ENCODE results near the gene DDX49. TPM values are rescaled to one million over a fixed set of nuclear protein-coding genes. Genes with fewer than 3 reads are reported as not detected.
"Not testable (repeated sequence)": the region's sequence is repeated elsewhere in the genome, so short reads cannot be mapped to it uniquely, and the experiment has no call there.

The DDX49 gene
- total RNA-seq, 4 donors from 2014 or later: 36.1 to 61.0 (median 46.9) TPM

GRCh38 chr19:18915639-18916038 is 3.9 kb upstream of the DDX49 start:
- Histone ChIP-seq H3K27me3 (no peaks in the 10 kb centered on the region), H3K27ac (no peak overlapping the region), H3K9me3 (no peaks in the 10 kb centered on the region), H3K4me1 (peaks cover 0 to 45% (median 19%) of the 10 kb centered on the region in 3 donors), H3K36me3 (peaks cover 0 to 51% of the 10 kb centered on the region in 2 donors), H3K4me3 (no peak overlapping the region)
- no peak for TF ChIP-seq POLR2A (IDR thresholded peaks at IDR 0.05)
- peak in 1 of 4 experiments; percentile 11 for TF ChIP-seq CTCF (IDR thresholded peaks at IDR 0.05)
- 67% methylated on average over 1 of the region's 5 CpGs; no CpG with 5 or more reads in 1 of the 2 donors for WGBS, 2 donors (ENCODE audit: low coverage in 1 of 2)
- no peak for ATAC-seq

GRCh38 chr19:18917593-18917992 is 1.9 kb upstream of the DDX49 start:
- H3K27ac ChIP-seq, H3K9me3 ChIP-seq, H3K27me3 ChIP-seq, ATAC-seq: not testable (repeated sequence)
- Histone ChIP-seq H3K4me1 (peaks cover 0 to 59% (median 20%) of the 10 kb centered on the region in 3 donors), H3K4me3 (peak overlapping the region in 1 of 2 donors; percentile 94), H3K36me3 (peaks cover 0 to 48% of the 10 kb centered on the region in 2 donors)
- 40 to 71% methylated on average over 1 to 4 of the region's 9 CpGs for WGBS, 2 donors (ENCODE audit: low coverage in 1 of 2)

- peak overlapping the region; percentile 60 to 94 for H3K4me3 ChIP-seq
- no peaks in the 10 kb centered on the region for H3K9me3 ChIP-seq
- peaks cover 0 to 48% of the 10 kb centered on the region in 2 donors for H3K36me3 ChIP-seq
- H3K27me3 ChIP-seq: no peaks in the 10 kb centered on the region
- TF ChIP-seq CTCF (IDR thresholded peaks at IDR 0.05) (no peak), POLR2AphosphoS5 (IDR thresholded peaks at IDR 0.05) (no peak), POLR2A (IDR thresholded peaks at IDR 0.05) (no peak), EP300 (IDR thresholded peaks at IDR 0.05) (no peak)
- ATAC-seq: no peak
- WGBS, 2 donors (ENCODE audit: low coverage in 1 of 2): 0% methylated on average over 4 to 14 of the region's 15 CpGs
- peaks cover 0 to 58% (median 20%) of the 10 kb centered on the region in 3 donors for H3K4me1 ChIP-seq
- H3K27ac ChIP-seq: peak overlapping the region; percentile 24 to 93 (median 80)
Measured at GRCh38 chr19:18919900-18920214, 342 bp downstream of the DDX49 start.

GRCh38 chr19:18920400-18920799 is 885 bp downstream of the DDX49 start:
- peak overlapping the region in 1 of 4 donors; percentile 76 for H3K27ac ChIP-seq

GRCh38 chr19:18921593-18921992 is 2.1 kb downstream of the DDX49 start:
- H3K36me3 ChIP-seq: peaks cover 0 to 56% of the 10 kb centered on the region in 2 donors
- no peak overlapping the region for H3K4me3 ChIP-seq
- no peaks in the 10 kb centered on the region for H3K9me3 ChIP-seq
- H3K27ac ChIP-seq: no peak overlapping the region
- no peaks in the 10 kb centered on the region for H3K27me3 ChIP-seq
- no peak for ATAC-seq
- no CpG with 5 or more reads among the region's 17 CpGs for WGBS, 2 donors (ENCODE audit: low coverage in 1 of 2)
- TF ChIP-seq CTCF (IDR thresholded peaks at IDR 0.05) (no peak), EP300 (IDR thresholded peaks at IDR 0.05) (no peak), POLR2A (IDR thresholded peaks at IDR 0.05) (no peak), POLR2AphosphoS5 (IDR thresholded peaks at IDR 0.05) (no peak)
- H3K4me1 ChIP-seq: peaks cover 0 to 43% (median 20%) of the 10 kb centered on the region in 3 donors

More at GRCh38 chr19:18920400-18920799, 885 bp downstream of the DDX49 start:
- Histone ChIP-seq H3K4me1 (peaks cover 0 to 52% (median 20%) of the 10 kb centered on the region in 3 donors), H3K27me3 (no peaks in the 10 kb centered on the region), H3K36me3 (peaks cover 0 to 48% of the 10 kb centered on the region in 2 donors), H3K9me3 (no peaks in the 10 kb centered on the region), H3K4me3 (peak overlapping the region; percentile 60 to 94)
- ATAC-seq: no peak
- TF ChIP-seq POLR2AphosphoS5 (IDR thresholded peaks at IDR 0.05) (no peak), CTCF (IDR thresholded peaks at IDR 0.05) (no peak)
- 33 to 41% methylated on average over 3 to 4 of the region's 9 CpGs for WGBS, 2 donors (ENCODE audit: low coverage in 1 of 2)

Data from gastroesophageal sphincter (tissue), 4 donors.